Epithelial cell of proximal tubule (primary cell): ENCODE results near the gene CLPX. TPM values are rescaled to one million over a fixed set of nuclear protein-coding genes. Genes with fewer than 3 reads are reported as not detected.
"Not testable (repeated sequence)": the region's sequence is repeated elsewhere in the genome, so short reads cannot be mapped to it uniquely, and the experiment has no call there.

ENCODE experiments used
- DNase-seq: peaks from one replicate; pipeline ENCODE4 v3.0.0-alpha.2; 2011; ENCODE audit warnings: low read depth
- H3K4me3 ChIP-seq: 2 replicates; pipeline ENCODE4 v1.5.1; 2011; ENCODE audit warnings: low read depth, mild to moderate bottlenecking, low read length
- CTCF ChIP-seq: conservative IDR thresholded peaks from 2 replicates; pipeline ENCODE4 v1.5.1; 2012; ENCODE audit warnings: low read depth, mild to moderate bottlenecking, low read length
- total RNA-seq: library from RNA; depleted of rRNA; stranded (reverse); fragments of >200 nt; gene quantifications from 2 replicates; pipeline ENCODE4 v1.2.3, GENCODE V29; 2015

CLPX gene
- total RNA-seq, 1 donor from 2014 or later, result 24.3 TPM

- no peak overlapping the region for H3K4me3 ChIP-seq
- no peak for TF ChIP-seq CTCF
- no peak for DNase-seq
These were observed 10.4 kb upstream of the CLPX start for GRCh38 chr15:65195548-65195923.

- DNase-seq, result no peak
- TF ChIP-seq CTCF, result no peak
- no peak overlapping the region for H3K4me3 ChIP-seq
These were observed 9.8 kb upstream of the CLPX start for GRCh38 chr15:65194826-65195547.

- no peak for DNase-seq
- no peak overlapping the region for H3K4me3 ChIP-seq
- no peak for TF ChIP-seq CTCF
These were observed 6.9 kb upstream of the CLPX start for GRCh38 chr15:65192016-65192415.

GRCh38 chr15:65189102-65189740 is 4.1 kb upstream of the CLPX start:
- H3K4me3 ChIP-seq, result no peak overlapping the region
- no peak for DNase-seq
- peak; percentile 94 for TF ChIP-seq CTCF

GRCh38 chr15:65188472-65188871 is 3.3 kb upstream of the CLPX start:
- H3K4me3 ChIP-seq, DNase-seq: not testable (repeated sequence)

- no peak for TF ChIP-seq CTCF
- no peak for DNase-seq
- peak overlapping the region; percentile 83 for H3K4me3 ChIP-seq
These were observed 756 bp downstream of the CLPX start for GRCh38 chr15:65184305-65184867.

GRCh38 chr15:65183865-65184159 is 1.3 kb downstream of the CLPX start:
- no peak for TF ChIP-seq CTCF
- peak overlapping the region; percentile 83 for H3K4me3 ChIP-seq
- DNase-seq, result no peak
